ENCODE data around the gene MIER2. TPM values are rescaled to one million over a fixed set of nuclear protein-coding genes. Genes with fewer than 3 reads are reported as not detected.

The MIER2 gene
- polyA plus RNA-seq, 2 of the 4 experiments (the other 2 are of a cell fraction): 8.8 to 11.5 TPM

DNA sequence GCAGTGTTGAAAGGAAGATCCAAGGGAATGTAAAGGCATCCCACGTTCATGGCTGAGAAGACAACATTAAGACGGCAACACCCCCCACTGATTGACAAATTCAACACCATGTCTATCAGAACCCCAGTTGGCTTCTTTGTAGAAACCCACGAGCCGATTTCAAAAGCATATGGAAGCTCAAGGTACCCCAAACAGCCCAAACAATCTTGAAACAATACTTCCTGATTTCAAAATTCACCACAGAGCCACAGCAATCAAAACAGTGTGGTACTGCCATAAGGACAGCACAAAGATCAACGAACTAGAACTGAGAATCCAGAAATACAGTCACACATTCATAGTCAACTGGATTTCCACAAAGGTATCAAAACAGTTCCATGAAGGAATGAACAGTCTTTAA lies 6.2 kb downstream of the MIER2 start:
- CTCF ChIA-PET: no interaction called here
- no peak for FAIRE-seq
- WGBS (ENCODE audit: missing lambda C conversion rate): 87% methylated on average over 5 of the region's 5 CpGs

DNA sequence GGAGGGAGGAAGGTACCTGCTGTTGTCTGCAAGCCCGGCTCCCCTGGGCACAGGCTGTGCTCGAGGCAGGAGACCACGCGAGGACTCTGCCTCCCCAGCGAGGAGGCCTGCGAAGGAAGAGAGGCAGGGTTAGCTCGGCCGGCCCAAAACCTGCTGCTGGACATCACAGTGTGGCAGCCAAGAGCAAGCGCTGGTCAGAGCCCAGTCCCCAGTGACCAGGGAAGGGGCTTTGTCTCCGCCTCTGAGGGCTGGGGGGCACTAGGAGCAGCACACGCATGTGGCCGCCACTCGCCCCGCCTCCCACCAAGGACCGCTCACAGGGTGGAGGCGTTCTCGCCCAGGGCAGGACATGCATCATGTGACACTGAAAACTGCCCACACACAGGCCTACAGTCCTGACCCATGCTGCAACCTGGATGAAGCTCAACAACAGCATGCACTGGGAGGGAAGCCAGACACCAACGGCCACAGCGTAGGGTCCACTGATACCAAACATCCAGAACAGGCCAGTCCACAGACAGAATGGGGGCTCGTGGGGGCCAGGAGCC lies 8.5 kb downstream of the MIER2 start:
- POLR2A ChIA-PET: no interaction called here
- Histone ChIP-seq H3K9me3 (no peaks in the 10 kb centered on the region), H3K4me3 (no peak overlapping the region), H3K4me1 (no peaks in the 10 kb centered on the region), H3K27ac (no peak overlapping the region), H3K4me2 (no peak overlapping the region)
- DNase-seq (ENCODE audit: low read depth in 1 of 2, low spot score in 1 of 2) (no peak), ATAC-seq (no peak), FAIRE-seq (no peak)
- WGBS (ENCODE audit: missing lambda C conversion rate): 96% methylated on average over 12 of the region's 20 CpGs
- no peak for TF ChIP-seq NFE2L2 (conservative IDR thresholded peaks at IDR 0.05; ENCODE audit: low read length)
- no peak for TF ChIP-seq HOXB5 (CRISPR knock-in tag; IDR thresholded peaks at IDR 0.05)
- no peak for TF ChIP-seq ZC3H11A (IDR thresholded peaks at IDR 0.05)
- no peak for TF ChIP-seq EP300 (IDR thresholded peaks at IDR 0.05)
- TF ChIP-seq RCOR1 (IDR thresholded peaks at IDR 0.05; ENCODE audit: low read depth, low read length): no peak
- no peak for TF ChIP-seq JUNB (IDR thresholded peaks at IDR 0.05)
- TF ChIP-seq KDM5A (IDR thresholded peaks at IDR 0.05): no peak
- TF ChIP-seq POLR2AphosphoS2 (conservative IDR thresholded peaks at IDR 0.05; ENCODE audit: low read length): no peak
- no peak for TF ChIP-seq CBX8 (IDR thresholded peaks at IDR 0.05)
- no peak for TF ChIP-seq HEYL (CRISPR knock-in tag; IDR thresholded peaks at IDR 0.05)
- TF ChIP-seq TFCP2L1 (CRISPR knock-in tag; IDR thresholded peaks at IDR 0.05): no peak
- no peak for TF ChIP-seq MAFK (IDR thresholded peaks at IDR 0.05; ENCODE audit: partially characterized antibody)
- no peak for TF ChIP-seq ESRRA (IDR thresholded peaks at IDR 0.05; ENCODE audit: borderline replicate concordance, low read length)
- TF ChIP-seq GATA3 (IDR thresholded peaks at IDR 0.05; ENCODE audit: borderline replicate concordance): no peak
- CTCF ChIA-PET: no interaction called here

More for the DNA sequence above, 6.2 kb downstream of the MIER2 start:
- POLR2A ChIA-PET: no interaction called here
- DNase-seq (ENCODE audit: low read depth in 1 of 2, low spot score in 1 of 2) (no peak), ATAC-seq (no peak)
- Histone ChIP-seq H3K27ac (no peak overlapping the region), H3K4me2 (no peak overlapping the region), H3K4me3 (no peak overlapping the region), H3K4me1 (peaks cover 12% of the 10 kb centered on the region; the same call in 2 of the 3 replicates), H3K9me3 (no peaks in the 10 kb centered on the region)
- no peak for TF ChIP-seq HOXA7 (CRISPR knock-in tag; IDR thresholded peaks at IDR 0.05)

DNA sequence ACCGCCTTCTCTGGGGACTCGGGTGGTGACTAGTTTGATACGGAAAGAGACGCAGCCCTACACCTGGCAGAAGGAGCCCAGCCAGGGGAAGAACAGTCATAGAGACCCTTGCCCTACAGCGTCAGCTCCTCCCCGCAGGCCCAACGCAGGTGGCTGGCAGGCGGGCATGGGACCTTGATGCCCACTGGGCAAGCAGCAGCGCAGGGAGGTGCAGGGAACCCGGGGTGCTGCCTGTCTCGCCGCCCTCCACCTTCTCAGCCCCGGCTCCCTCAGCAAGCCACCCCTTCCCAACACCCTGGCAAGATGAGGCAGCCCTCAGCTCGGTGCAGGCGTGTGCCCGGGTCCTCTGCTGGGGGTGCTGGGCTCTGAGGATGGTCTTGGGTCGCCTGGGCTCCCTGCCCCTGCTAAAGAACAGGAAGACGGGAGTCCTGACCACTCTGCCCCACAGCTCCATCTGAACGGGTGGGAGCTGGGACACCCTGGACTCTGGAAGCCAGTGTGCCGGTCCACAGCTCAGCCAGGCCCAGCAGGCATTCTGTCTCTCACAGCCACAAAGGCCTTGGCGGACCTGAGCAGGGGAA lies 9.0 kb downstream of the MIER2 start:
- FAIRE-seq: no peak
- no peak for DNase-seq (ENCODE audit: low read depth in 1 of 2, low spot score in 1 of 2)
- Histone ChIP-seq H3K9me3 (no peaks in the 10 kb centered on the region), H3K4me3 (no peak overlapping the region), H3K27ac (no peak overlapping the region), H3K4me1 (no peaks in the 10 kb centered on the region), H3K4me2 (no peak overlapping the region)
- ChIA-PET POLR2A (no interaction called here), CTCF (no interaction called here)
- 94% methylated on average over 4 of the region's 21 CpGs for WGBS (ENCODE audit: missing lambda C conversion rate)
- TF ChIP-seq CEBPB (IDR thresholded peaks at IDR 0.05) (no peak), ZSCAN20 (CRISPR knock-in tag; IDR thresholded peaks at IDR 0.05) (no peak), RAD21 (conservative IDR thresholded peaks at IDR 0.05 in 1 of 2, IDR thresholded peaks at IDR 0.05 in 1 of 2) (no peak), KDM1A (IDR thresholded peaks at IDR 0.05; ENCODE audit: low read depth) (no peak), CHD4 (IDR thresholded peaks at IDR 0.05; ENCODE audit: borderline replicate concordance) (no peak), HEYL (CRISPR knock-in tag; IDR thresholded peaks at IDR 0.05) (no peak), PHF8 (IDR thresholded peaks at IDR 0.05; ENCODE audit: borderline replicate concordance, low read depth) (no peak)
- ATAC-seq: no peak

- Histone ChIP-seq H3K4me3 (no peak overlapping the region), H3K27ac (no peak overlapping the region), H3K4me2 (no peak overlapping the region), H3K9me3 (no peaks in the 10 kb centered on the region), H3K4me1 (no peaks in the 10 kb centered on the region)
- no peak for DNase-seq (ENCODE audit: low read depth in 1 of 2, low spot score in 1 of 2)
- ChIA-PET CTCF (no interaction called here), POLR2A (no interaction called here)
- WGBS (ENCODE audit: missing lambda C conversion rate): 91% methylated on average over 6 of the region's 9 CpGs
- 0 out of 6 replicates have a peak, but pooled peaks of 1 of the 2 experiments have one; percentile 28 for ATAC-seq
- FAIRE-seq: no peak
- TF ChIP-seq, protein P1, sequence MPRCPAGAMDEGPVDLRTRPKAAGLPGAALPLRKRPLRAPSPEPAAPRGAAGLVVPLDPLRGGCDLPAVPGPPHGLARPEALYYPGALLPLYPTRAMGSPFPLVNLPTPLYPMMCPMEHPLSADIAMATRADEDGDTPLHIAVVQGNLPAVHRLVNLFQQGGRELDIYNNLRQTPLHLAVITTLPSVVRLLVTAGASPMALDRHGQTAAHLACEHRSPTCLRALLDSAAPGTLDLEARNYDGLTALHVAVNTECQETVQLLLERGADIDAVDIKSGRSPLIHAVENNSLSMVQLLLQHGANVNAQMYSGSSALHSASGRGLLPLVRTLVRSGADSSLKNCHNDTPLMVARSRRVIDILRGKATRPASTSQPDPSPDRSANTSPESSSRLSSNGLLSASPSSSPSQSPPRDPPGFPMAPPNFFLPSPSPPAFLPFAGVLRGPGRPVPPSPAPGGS (IDR thresholded peaks at IDR 0.05): no peak
- TF ChIP-seq MAX (IDR thresholded peaks at IDR 0.05) (no peak), HDAC2 (IDR thresholded peaks at IDR 0.05) (no peak), NFE2L2 (conservative IDR thresholded peaks at IDR 0.05; ENCODE audit: low read length) (no peak), JUNB (IDR thresholded peaks at IDR 0.05) (no peak), PHF8 (IDR thresholded peaks at IDR 0.05; ENCODE audit: borderline replicate concordance, low read depth) (no peak)
These were observed 9.5 kb downstream of the MIER2 start for GRCh38 chr19:335072-335471.

All from A549 (cell line).